Loucy (cell line): ENCODE measurements around the gene DCP1A.

Experiments used
- H2AFZ ChIP-seq: fragments of 200-600 bp; sonication (generic); 2 replicates; pipeline ENCODE4 v1.6.0; 2016; ENCODE audit warnings: antibody characterized with exemption, mild to moderate bottlenecking, low read length, moderate library complexity
- H3F3A ChIP-seq: fragments of 200-600 bp; 2 replicates; pipeline ENCODE4 v1.6.0; 2016; ENCODE audit warnings: antibody characterized with exemption, low read depth, mild to moderate bottlenecking
- H3K27me3 ChIP-seq: fragments of 200-600 bp; sonication (generic); 2 replicates; pipeline ENCODE4 v1.6.1; 2014; ENCODE audit warnings: low read length, mild to moderate bottlenecking; ENCODE audit not compliant: insufficient read depth, poor library complexity, severe bottlenecking
- H3K36me3 ChIP-seq: fragments of 200-600 bp; sonication (generic); 2 replicates; pipeline ENCODE4 v1.6.1; 2016; ENCODE audit warnings: low read length; ENCODE audit not compliant: insufficient read depth
- H3K4me1 ChIP-seq: fragments of 200-600 bp; sonication (generic); 2 replicates; pipeline ENCODE4 v1.5.1; 2014; ENCODE audit warnings: low read length, mild to moderate bottlenecking; ENCODE audit not compliant: insufficient read depth, poor library complexity, severe bottlenecking
- H3K4me2 ChIP-seq: fragments of 200-600 bp; sonication (generic); 2 replicates; pipeline ENCODE4 v1.6.0; 2014; ENCODE audit warnings: antibody characterized with exemption, low read length, low read depth, mild to moderate bottlenecking; ENCODE audit not compliant: poor library complexity, severe bottlenecking
- H3K4me3 ChIP-seq: fragments of 200-600 bp; sonication (generic); 2 replicates; pipeline ENCODE4 v1.5.1; 2014; ENCODE audit warnings: low read length, mild to moderate bottlenecking, mixed read lengths; ENCODE audit not compliant: poor library complexity, severe bottlenecking
- H3K79me2 ChIP-seq: fragments of 200-600 bp; sonication (generic); 2 replicates; pipeline ENCODE4 v1.6.1; 2014; ENCODE audit warnings: low read length; ENCODE audit not compliant: insufficient read depth
- H3K9ac ChIP-seq: fragments of 200-600 bp; sonication (generic); 2 replicates; pipeline ENCODE4 v1.6.0; 2014; ENCODE audit warnings: mild to moderate bottlenecking, low read depth, low read length, moderate library complexity; ENCODE audit not compliant: poor library complexity, severe bottlenecking
- H3K9me2 ChIP-seq: fragments of 200-600 bp; sonication (generic); replicated peaks from 2 replicates; pipeline ENCODE4 v1.6.1; 2016; ENCODE audit warnings: low read depth, low read length, mixed read lengths
- H3K9me3 ChIP-seq: fragments of 200-600 bp; sonication (generic); 2 replicates; pipeline ENCODE4 v1.6.1; 2014; ENCODE audit warnings: mild to moderate bottlenecking, antibody characterized with exemption, low read length, low read depth; ENCODE audit not compliant: insufficient read depth
- H4K20me1 ChIP-seq: fragments of 200-600 bp; sonication (generic); 2 replicates; pipeline ENCODE4 v1.6.0; 2014; ENCODE audit warnings: antibody characterized with exemption, low read length, mild to moderate bottlenecking; ENCODE audit not compliant: insufficient read depth, poor library complexity, severe bottlenecking
- CTCF ChIP-seq: fragments of 200-600 bp; sonication (generic); conservative IDR thresholded peaks from 2 replicates; pipeline ENCODE4 v1.5.1; 2014; ENCODE audit warnings: mild to moderate bottlenecking, antibody characterized with exemption, low read length
- EZH2phosphoT487 ChIP-seq: fragments of 200-600 bp; IDR thresholded peaks from 2 replicates; pipeline ENCODE4 v1.6.1; 2018; ENCODE audit warnings: antibody characterized with exemption, mild to moderate bottlenecking, moderate library complexity, borderline replicate concordance

The DCP1A gene

GRCh38 chr3:53257465-53257864, 89.9 kb downstream of the DCP1A start:
- Histone ChIP-seq H3K79me2 (peaks cover 33% of the 10 kb centered on the region), H4K20me1 (peaks cover 29% of the 10 kb centered on the region), H3K4me3 (no peak overlapping the region), H2AFZ (no peak overlapping the region), H3K27me3 (no peaks in the 10 kb centered on the region), H3K9me2 (no peaks in the 10 kb centered on the region), H3K4me1 (peaks cover 21% of the 10 kb centered on the region), H3K9me3 (no peaks in the 10 kb centered on the region), H3F3A (no peaks in the 10 kb centered on the region), H3K36me3 (no peaks in the 10 kb centered on the region), H3K4me2 (no peak overlapping the region), H3K9ac (no peak overlapping the region)
- no peak for TF ChIP-seq EZH2phosphoT487
- no peak for TF ChIP-seq CTCF

DNA sequence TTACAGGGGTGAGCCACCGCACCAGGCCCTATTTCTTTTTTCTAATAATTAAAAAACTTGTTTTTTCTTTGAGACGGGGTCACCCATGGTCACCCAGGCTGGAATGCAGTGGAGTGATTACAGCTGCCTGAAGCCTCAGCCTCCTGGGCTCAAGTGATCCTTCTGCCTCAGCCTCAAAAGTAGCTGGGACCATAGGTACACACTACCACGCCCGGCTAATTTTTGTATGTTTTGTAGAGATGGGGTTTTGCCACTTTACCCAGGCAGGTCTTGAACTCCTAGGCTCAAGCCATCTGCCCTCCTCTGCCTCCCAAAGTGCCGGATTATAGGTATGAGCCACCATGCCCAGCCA, 90.7 kb downstream of the DCP1A start:
- no peaks in the 10 kb centered on the region for H3F3A ChIP-seq
- no peak overlapping the region for H3K9ac ChIP-seq
- no peaks in the 10 kb centered on the region for H3K9me3 ChIP-seq
- no peaks in the 10 kb centered on the region for H3K9me2 ChIP-seq
- no peaks in the 10 kb centered on the region for H3K27me3 ChIP-seq
- H3K4me3 ChIP-seq: no peak overlapping the region
- no peak for TF ChIP-seq CTCF
- TF ChIP-seq EZH2phosphoT487: no peak
- no peaks in the 10 kb centered on the region for H3K36me3 ChIP-seq
- no peak overlapping the region for H3K4me2 ChIP-seq
- peaks cover 34% of the 10 kb centered on the region for H4K20me1 ChIP-seq
- H3K4me1 ChIP-seq: peaks cover 26% of the 10 kb centered on the region
- H3K79me2 ChIP-seq: peaks cover 40% of the 10 kb centered on the region
- H2AFZ ChIP-seq: no peak overlapping the region

DNA sequence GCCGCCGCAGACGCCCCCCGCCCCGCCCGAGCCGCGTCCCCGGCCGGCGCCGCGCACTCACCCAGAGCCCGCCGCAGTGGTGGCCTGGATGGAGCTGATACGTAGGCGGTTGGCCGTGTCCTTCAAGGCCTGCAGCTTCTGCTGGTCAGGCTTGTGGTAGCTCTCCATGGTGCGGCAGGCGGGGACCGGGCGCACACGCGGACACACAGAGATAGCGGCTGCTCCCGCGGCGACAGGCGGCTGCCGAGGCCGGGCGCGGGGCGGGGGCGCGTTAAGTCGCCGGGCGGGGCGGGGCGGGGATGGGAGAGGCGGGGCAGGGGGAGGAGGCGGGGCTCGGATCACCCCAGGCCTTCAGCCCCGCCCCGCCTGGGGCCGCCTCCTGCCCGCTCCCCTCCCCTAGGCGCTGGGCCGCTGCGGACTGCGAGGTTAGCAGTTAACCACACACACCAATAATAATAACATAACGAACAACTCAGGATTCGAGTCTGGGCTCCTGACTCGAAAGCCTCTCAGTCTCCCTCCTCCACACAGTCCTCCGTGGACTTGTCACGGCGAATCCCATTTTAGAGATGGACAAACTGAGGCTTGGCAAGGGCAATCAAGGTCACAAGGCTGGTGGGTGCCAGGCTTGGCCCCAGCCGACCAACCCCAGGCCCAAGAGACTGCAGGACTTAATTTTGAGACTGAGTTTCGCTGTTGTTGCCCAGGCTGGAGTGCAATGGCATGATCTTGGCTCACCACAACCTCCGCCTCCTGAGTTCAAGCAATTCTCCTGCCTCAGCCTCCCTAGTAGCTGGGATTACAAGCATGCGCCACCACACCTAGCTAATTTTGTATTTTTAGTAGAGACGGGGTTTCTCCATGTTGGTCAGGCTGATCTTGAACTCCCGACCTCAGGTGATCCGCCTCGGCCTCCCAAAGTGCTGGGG, 91.3 kb downstream of the DCP1A start, which contains the start of gene TKT:
Gene TKT, minus strand, starts transcription at position 248 of the 929 bp plus-strand sequence. Its CDS starts 80 bp downstream, at position 168.
- H3K79me2 ChIP-seq: peaks cover 47% of the 10 kb centered on the region
- peak within 1 kb of the TSS; percentile 50 for H2AFZ ChIP-seq
- peaks cover 32% of the 10 kb centered on the region for H3K4me1 ChIP-seq

More for the DNA sequence above, 91.3 kb downstream of the DCP1A start, which contains the start of gene TKT:
- H3K4me2 ChIP-seq: peak within 1 kb of the TSS; percentile 99
- peak within 1 kb of the TSS; percentile 92 for H3K4me3 ChIP-seq
- no peaks in the 10 kb centered on the region for H3K9me2 ChIP-seq
- H3K27me3 ChIP-seq: no peaks in the 10 kb centered on the region
- peaks cover 40% of the 10 kb centered on the region for H4K20me1 ChIP-seq
- H3F3A ChIP-seq: no peaks in the 10 kb centered on the region
- no peak for TF ChIP-seq EZH2phosphoT487
- no peak for TF ChIP-seq CTCF
- peak within 1 kb of the TSS; percentile 95 for H3K9ac ChIP-seq
- no peaks in the 10 kb centered on the region for H3K9me3 ChIP-seq
- no peaks in the 10 kb centered on the region for H3K36me3 ChIP-seq
